HUES64 (cell line): ENCODE results near the gene MAPKBP1.

Source experiments
- H3K27ac ChIP-seq: 2 replicates; pipeline ENCODE4 v1.7.0; 2013; ENCODE audit warnings: low read depth, low read length, inconsistent platforms
- H3K27me3 ChIP-seq: 2 replicates; pipeline ENCODE4 v1.6.1; 2013; ENCODE audit warnings: mild to moderate bottlenecking, low read length; ENCODE audit not compliant: insufficient read depth
- H3K36me3 ChIP-seq: 2 replicates; pipeline ENCODE4 v1.6.1; 2013; ENCODE audit warnings: mild to moderate bottlenecking, low read length; ENCODE audit not compliant: insufficient read depth
- H3K4me1 ChIP-seq: 2 replicates; pipeline ENCODE4 v1.6.1; 2013; ENCODE audit warnings: mild to moderate bottlenecking, low read length, moderate library complexity; ENCODE audit not compliant: insufficient read depth
- H3K4me3 ChIP-seq: 2 replicates; pipeline ENCODE4 v1.5.1; 2013; ENCODE audit warnings: mild to moderate bottlenecking, low read length, moderate library complexity
- H3K9ac ChIP-seq: 2 replicates; pipeline ENCODE4 v1.6.1; 2013; ENCODE audit warnings: mild to moderate bottlenecking, low read depth, low read length
- H3K9me3 ChIP-seq: 2 replicates; pipeline ENCODE4 v1.6.1; 2013; ENCODE audit warnings: low read depth, low read length; ENCODE audit not compliant: insufficient read depth
- WGBS: fragments of 150-250, 120-280 bp; methylation state at CpG from one replicate; pipeline ENCODE4 v1.1.7; 2013; ENCODE audit warnings: missing lambda C conversion rate; 5-methylcytosine and 5-hydroxymethylcytosine counted together

The MAPKBP1 gene

DNA sequence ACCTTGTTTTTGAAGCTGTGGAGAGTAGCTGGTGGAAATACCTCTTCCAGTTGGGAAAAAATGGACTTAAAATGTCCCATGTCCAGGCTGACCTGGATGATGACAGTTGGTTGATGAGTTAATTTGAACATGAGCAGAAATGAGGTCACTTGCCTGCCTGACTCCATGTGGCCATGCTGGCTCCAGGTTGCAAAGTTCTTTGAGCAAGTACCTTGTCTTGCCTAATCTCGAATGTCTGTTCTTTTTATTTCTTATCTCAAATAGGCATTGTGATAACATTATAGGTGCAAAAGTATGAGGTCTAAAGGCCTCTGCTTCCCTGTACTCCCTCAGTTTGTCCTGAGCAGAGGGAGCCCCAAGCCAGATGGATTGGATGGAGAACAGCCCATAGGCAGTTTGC is 9.0 kb downstream of the MAPKBP1 start:
- WGBS: no CpG with 5 or more reads among the region's 1 CpG
- H3K9ac ChIP-seq: no peak overlapping the region
- peaks cover 33% of the 10 kb centered on the region for H3K4me1 ChIP-seq
- no peaks in the 10 kb centered on the region for H3K9me3 ChIP-seq
- H3K27me3 ChIP-seq: no peaks in the 10 kb centered on the region
- H3K36me3 ChIP-seq: no peaks in the 10 kb centered on the region
- no peak overlapping the region for H3K4me3 ChIP-seq
- H3K27ac ChIP-seq: no peak overlapping the region

DNA sequence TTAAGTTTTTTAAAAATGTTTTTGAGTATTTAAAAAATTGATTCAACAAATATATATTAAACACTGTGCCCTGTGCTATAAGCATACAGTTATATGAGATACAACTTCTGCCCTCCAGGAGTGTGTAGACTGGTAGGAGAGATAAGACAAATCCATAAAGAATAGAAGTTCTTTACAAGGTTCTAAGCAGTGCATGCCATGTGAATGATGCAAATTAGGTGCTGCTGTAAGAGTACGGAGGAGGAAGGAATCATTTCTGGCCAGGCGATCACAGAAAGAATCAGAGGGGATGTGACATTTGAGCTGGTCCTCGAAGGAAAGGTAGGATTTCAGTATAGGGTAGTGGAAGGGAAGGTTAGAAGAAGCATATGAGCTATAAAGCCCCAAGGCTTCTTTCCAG is 14.0 kb downstream of the MAPKBP1 start:
- Histone ChIP-seq H3K9ac (no peak overlapping the region), H3K36me3 (no peaks in the 10 kb centered on the region), H3K27me3 (no peaks in the 10 kb centered on the region), H3K4me1 (peaks cover 34% of the 10 kb centered on the region), H3K9me3 (no peaks in the 10 kb centered on the region), H3K27ac (no peak overlapping the region), H3K4me3 (no peak overlapping the region)
- WGBS: 86% methylated on average over 3 of the region's 3 CpGs

DNA sequence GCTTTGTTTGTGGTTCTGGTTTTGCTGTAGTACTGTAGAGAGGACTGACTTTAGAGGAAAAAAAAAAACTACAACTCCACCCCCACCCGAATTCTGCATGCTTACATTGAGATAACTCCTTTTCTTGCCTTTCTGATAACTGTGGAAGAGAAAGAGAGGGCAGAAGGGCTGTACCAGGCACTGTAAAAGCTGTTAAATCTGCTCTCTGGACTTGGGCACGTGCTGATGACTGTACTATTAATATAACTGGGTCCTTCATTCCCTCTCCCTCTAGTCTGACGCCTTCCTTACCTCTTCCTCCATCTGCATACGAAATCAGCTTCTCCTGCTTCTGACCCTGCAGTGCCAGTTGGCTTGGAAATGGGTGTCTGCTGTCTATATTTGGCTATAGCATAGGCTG is 15.0 kb downstream of the MAPKBP1 start:
- H3K36me3 ChIP-seq: no peaks in the 10 kb centered on the region
- no peaks in the 10 kb centered on the region for H3K27me3 ChIP-seq
- 58% methylated on average over 2 of the region's 4 CpGs for WGBS
- H3K9ac ChIP-seq: no peak overlapping the region
- no peak overlapping the region for H3K27ac ChIP-seq
- H3K4me3 ChIP-seq: no peak overlapping the region
- peaks cover 34% of the 10 kb centered on the region for H3K4me1 ChIP-seq
- no peaks in the 10 kb centered on the region for H3K9me3 ChIP-seq

DNA sequence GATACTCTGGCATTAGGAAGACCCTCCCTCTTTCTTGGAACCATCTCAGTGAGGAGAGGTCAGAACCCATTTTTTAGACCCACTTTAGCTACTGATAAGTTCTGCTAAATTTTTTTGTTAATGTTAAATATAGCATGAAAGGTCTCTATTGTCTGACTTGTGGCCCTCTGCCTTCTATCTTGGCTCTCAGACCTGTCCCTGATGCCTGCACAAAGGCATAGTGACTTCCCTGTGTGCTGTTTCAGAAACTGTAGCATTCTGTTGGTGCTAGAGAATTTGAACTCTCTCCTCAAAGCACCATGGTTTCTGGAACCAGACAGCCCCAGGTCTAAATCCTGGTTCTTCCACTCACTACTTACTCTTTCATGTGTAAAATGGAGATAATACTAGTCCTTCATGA is 15.4 kb downstream of the MAPKBP1 start:
- Histone ChIP-seq H3K9me3 (no peaks in the 10 kb centered on the region), H3K36me3 (no peaks in the 10 kb centered on the region), H3K27ac (peak overlapping the region; percentile 60; the same call in 1 of the 2 replicates), H3K4me3 (no peak overlapping the region), H3K9ac (no peak overlapping the region), H3K4me1 (peaks cover 34% of the 10 kb centered on the region), H3K27me3 (no peaks in the 10 kb centered on the region)

DNA sequence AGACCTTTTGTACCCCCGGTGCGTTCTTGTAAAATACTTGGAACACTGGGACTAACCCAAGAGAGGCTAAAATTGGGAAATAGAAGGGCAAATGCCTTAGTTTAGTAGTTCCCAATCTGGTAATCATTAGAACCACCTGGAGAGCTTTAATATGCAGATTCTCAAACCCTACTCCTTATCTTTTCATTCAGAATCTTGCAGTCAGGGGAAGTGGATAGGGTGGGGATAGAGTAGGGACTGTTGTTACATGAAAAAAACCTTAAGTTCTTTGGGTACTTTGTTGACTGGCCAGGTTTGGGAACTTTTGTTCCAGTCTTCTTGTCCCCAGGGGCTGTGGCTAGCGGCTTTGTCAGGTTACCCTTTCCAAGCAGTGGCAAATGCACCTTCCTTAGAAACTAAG is 15.9 kb downstream of the MAPKBP1 start:
- WGBS: 55% methylated on average over 3 of the region's 3 CpGs
- H3K4me1 ChIP-seq: peaks cover 34% of the 10 kb centered on the region
- peak overlapping the region; percentile 60 for H3K27ac ChIP-seq
- no peaks in the 10 kb centered on the region for H3K9me3 ChIP-seq
- H3K4me3 ChIP-seq: no peak overlapping the region
- no peak overlapping the region for H3K9ac ChIP-seq
- no peaks in the 10 kb centered on the region for H3K27me3 ChIP-seq
- no peaks in the 10 kb centered on the region for H3K36me3 ChIP-seq

DNA sequence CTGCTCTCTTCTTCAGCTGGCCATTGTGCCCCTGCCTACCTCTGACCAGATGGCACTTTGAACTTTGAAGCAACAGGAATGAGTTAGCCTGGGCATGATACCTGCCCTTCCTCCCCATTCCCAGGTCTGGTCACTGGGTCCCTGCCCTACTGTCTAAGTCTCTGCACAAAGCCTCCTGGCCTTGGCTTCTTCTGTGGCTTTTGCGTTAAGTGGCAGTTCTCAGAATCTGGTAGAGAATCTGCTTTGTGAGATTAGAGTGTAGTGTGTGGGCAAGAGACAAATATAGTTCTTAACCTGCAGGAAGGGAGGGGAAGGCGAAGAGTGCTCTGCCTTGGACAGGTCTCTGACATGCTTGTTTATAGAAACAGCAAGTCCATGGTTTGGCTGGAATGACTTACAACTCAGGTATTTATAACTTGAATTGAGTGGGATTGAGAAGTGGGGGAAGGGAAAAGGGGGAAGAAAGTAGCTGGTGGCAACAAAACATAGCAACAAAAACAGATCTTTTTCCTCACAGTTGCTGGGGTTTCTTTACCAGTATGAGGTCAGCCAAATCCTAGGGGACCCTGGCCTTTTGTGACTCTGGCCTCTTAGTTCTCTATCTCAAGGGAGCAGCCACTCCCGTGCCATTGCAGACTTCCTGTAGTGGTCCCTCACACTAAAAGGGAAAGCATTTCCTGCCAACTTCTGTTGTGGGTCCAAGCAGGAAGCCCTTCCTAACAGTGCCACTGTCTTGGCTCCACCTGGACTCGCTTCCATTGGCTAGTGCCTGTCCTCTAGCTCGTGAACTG is 16.7 kb downstream of the MAPKBP1 start:
- H3K27ac ChIP-seq: peak overlapping the region; percentile 41; the same call in 1 of the 2 replicates
- peaks cover 34% of the 10 kb centered on the region for H3K4me1 ChIP-seq
- H3K36me3 ChIP-seq: no peaks in the 10 kb centered on the region
- H3K9ac ChIP-seq: peak overlapping the region; percentile 20; the same call in 1 of the 2 replicates
- no peaks in the 10 kb centered on the region for H3K9me3 ChIP-seq
- no peak overlapping the region for H3K4me3 ChIP-seq
- WGBS: 79% methylated on average over 5 of the region's 5 CpGs
- no peaks in the 10 kb centered on the region for H3K27me3 ChIP-seq

DNA sequence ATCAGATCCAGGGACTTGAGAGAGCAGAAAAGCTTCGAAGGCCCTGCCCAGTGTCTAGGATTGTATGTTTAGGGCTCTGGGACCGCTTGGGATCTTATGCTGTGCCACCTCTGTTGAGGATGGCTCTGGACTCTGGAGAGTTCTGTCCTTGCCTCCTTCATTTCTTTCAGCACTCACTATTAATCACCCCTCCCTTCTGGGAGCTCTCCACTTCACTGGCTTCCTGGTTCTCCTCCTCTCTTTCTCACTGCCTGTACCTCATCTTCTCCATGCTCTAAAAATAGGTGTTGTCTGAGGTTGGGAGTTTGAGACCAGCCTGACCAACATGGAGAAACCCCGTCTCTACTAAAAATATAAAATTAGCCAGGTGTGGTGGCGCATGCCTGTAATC is 17.3 kb downstream of the MAPKBP1 start:
- Histone ChIP-seq H3K27ac (no peak overlapping the region), H3K4me1 (peaks cover 34% of the 10 kb centered on the region), H3K27me3 (no peaks in the 10 kb centered on the region), H3K4me3 (no peak overlapping the region), H3K36me3 (no peaks in the 10 kb centered on the region), H3K9me3 (no peaks in the 10 kb centered on the region), H3K9ac (no peak overlapping the region)
- 92% methylated on average over 4 of the region's 4 CpGs for WGBS

DNA sequence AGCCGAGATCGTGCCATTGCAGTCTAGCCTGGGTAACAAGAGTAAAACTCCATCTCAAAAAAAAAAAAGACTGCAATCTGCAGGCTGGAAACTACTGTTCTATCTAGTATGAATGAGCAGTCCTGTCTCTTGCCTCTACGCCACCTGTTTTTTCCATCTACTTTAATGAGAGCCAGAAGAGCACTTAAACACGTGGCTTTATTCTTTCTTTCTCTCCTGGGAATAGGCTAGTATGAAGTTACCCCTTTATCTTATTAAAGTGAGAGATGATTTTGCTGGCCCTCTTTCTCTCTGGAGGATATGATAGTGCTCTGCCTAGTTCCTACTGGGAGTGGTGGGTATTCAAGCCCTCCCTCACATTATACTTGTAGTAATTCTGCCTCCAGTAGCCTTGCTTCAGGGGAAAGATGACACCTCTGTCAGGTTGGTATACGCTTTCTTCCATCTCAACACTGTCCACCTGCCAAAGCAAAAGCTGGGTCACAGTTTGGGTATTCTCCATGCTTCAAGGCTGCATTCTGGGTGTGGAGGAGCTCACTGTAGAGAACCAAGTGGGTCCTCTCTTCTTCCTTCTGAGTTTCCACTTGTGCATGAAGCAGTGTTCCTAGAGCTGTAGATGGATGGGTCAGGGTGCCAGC is 17.8 kb downstream of the MAPKBP1 start:
- 95% methylated on average over 5 of the region's 5 CpGs for WGBS
- H3K9me3 ChIP-seq: no peaks in the 10 kb centered on the region
- no peak overlapping the region for H3K9ac ChIP-seq
- H3K27ac ChIP-seq: no peak overlapping the region
- H3K4me1 ChIP-seq: peaks cover 34% of the 10 kb centered on the region
- H3K36me3 ChIP-seq: no peaks in the 10 kb centered on the region
- no peak overlapping the region for H3K4me3 ChIP-seq
- no peaks in the 10 kb centered on the region for H3K27me3 ChIP-seq

DNA sequence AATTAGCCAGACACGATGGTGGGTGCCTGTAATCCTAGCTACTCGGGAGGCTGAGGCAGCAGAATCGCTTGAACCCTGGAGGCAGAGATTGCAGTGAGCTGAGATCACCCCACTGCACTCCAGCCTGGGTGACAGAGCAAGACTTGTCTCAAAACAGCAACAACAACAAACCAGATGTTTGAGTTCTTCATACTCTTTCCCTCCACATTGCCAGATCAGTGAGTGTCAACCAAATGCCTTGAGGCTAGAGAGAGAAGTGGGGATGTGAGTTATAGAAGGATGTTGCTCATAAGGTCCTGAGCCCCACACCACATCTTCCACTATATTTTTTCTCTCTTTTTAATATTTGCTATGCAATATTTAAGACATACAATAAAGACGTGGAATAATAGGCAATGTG is 19.8 kb downstream of the MAPKBP1 start:
- WGBS: 85% methylated on average over 4 of the region's 4 CpGs
- Histone ChIP-seq H3K4me3 (no peak overlapping the region), H3K27ac (no peak overlapping the region), H3K9ac (no peak overlapping the region), H3K36me3 (no peaks in the 10 kb centered on the region), H3K9me3 (no peaks in the 10 kb centered on the region), H3K4me1 (peaks cover 25% of the 10 kb centered on the region), H3K27me3 (no peaks in the 10 kb centered on the region)

DNA sequence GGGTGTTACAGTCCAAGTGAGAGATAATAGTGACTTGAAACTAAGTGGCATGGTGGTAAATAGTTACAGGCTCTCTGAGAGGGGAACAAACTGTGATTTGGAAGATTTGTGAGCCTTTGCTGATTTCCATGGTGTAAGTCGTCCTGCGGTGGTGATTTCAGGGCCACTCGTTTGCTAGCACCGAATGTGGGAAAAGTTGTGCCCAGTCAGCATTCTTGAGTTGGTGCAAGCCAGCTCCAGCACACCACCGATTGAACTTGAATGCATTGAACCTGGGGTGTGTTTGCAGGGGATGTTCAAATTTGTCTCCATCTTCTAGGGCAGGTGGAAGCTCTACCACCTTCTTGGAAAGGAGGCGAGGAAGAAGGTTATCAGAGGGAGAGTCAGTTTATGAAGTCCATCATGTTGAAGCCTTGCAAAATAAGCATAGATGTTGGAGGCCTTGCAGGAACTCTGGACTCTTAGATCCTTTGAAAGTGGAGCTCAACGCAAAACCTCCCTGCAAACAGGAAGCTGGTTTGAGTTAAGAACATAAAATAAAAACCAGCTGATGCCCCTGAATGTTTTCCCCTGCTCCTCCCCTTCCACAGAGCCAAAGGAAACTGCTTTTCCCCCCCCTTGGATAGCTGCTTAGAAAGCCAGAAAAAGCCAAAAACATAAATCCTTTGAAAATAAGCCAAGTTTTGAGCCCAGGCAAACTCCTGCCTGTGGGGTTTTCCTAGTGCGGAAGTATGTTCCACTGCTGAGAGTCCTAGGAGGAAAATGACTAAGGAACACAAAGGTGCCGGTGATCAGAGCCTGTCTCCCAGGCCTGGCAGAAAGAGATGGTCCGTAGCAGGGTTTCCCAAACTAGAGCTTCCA is 21.9 kb downstream of the MAPKBP1 start:
- 88% methylated on average over 10 of the region's 10 CpGs for WGBS
- no peak overlapping the region for H3K27ac ChIP-seq
- no peaks in the 10 kb centered on the region for H3K9me3 ChIP-seq
- H3K27me3 ChIP-seq: no peaks in the 10 kb centered on the region
- H3K9ac ChIP-seq: no peak overlapping the region
- no peak overlapping the region for H3K4me3 ChIP-seq
- H3K36me3 ChIP-seq: no peaks in the 10 kb centered on the region
- peaks cover 4% of the 10 kb centered on the region for H3K4me1 ChIP-seq
